Duodenal mucosa (tissue), 2 donors: ENCODE measurements around the gene DMXL2.

Source experiments
- H3K27ac ChIP-seq: one replicate; pipeline ENCODE4 v1.7.0; 2013; ENCODE audit warnings: low read depth, low read length
- H3K27me3 ChIP-seq, 2 donors: one replicate each; pipeline ENCODE4 v1.7.0; 2013; ENCODE audit warnings: low read length in 2 of 2, control low read depth in 1 of 2; ENCODE audit not compliant: insufficient read depth in 2 of 2, control insufficient read depth in 1 of 2
- H3K36me3 ChIP-seq, 2 donors: one replicate each; pipeline ENCODE4 v1.7.0; 2013; ENCODE audit warnings: low read length in 2 of 2, control low read depth in 1 of 2; ENCODE audit not compliant: insufficient read depth in 2 of 2, control insufficient read depth in 1 of 2
- H3K4me1 ChIP-seq, 2 donors: one replicate each; pipeline ENCODE4 v1.7.0; 2013; ENCODE audit warnings: low read length in 2 of 2, control low read depth in 1 of 2; ENCODE audit not compliant: insufficient read depth in 2 of 2, control insufficient read depth in 1 of 2
- H3K4me3 ChIP-seq, 2 donors: one replicate each; pipeline ENCODE4 v1.7.0; 2013; ENCODE audit warnings: low read length in 2 of 2, low read depth in 1 of 2
- H3K9ac ChIP-seq, 2 donors: one replicate each; pipeline ENCODE4 v1.7.0; 2013; ENCODE audit warnings: low read length in 2 of 2, low read depth in 1 of 2
- H3K9me3 ChIP-seq, 2 donors: one replicate each; pipeline ENCODE4 v1.7.0; 2013; ENCODE audit warnings: low read length in 2 of 2, control low read depth in 1 of 2; ENCODE audit not compliant: control insufficient read depth in 1 of 2

The DMXL2 gene

DNA sequence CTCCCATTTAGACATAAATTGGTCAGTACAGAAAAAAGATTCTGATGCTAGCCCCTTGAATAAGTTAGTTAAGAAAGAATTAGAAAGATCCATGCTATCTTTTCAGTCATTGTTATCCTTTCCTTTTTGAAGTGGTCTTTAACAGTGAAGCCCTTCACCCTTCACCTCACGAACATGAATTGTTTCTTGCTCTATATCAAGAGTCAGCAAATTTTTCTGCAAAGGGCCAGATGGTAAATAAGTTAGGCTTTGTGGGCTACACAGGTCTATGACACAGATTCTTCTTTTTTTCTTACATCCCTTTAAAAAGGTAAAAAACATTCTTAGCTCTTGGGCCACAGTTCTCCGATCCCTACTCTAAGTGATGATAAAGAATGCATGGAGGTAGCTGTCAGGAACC lies 74.9 kb downstream of the DMXL2 start:
- Histone ChIP-seq H3K4me3 (no peak overlapping the region), H3K9me3 (no peaks in the 10 kb centered on the region), H3K36me3 (no peaks in the 10 kb centered on the region), H3K27ac (no peak overlapping the region), H3K4me1 (no peaks in the 10 kb centered on the region), H3K9ac (no peak overlapping the region), H3K27me3 (no peaks in the 10 kb centered on the region)

DNA sequence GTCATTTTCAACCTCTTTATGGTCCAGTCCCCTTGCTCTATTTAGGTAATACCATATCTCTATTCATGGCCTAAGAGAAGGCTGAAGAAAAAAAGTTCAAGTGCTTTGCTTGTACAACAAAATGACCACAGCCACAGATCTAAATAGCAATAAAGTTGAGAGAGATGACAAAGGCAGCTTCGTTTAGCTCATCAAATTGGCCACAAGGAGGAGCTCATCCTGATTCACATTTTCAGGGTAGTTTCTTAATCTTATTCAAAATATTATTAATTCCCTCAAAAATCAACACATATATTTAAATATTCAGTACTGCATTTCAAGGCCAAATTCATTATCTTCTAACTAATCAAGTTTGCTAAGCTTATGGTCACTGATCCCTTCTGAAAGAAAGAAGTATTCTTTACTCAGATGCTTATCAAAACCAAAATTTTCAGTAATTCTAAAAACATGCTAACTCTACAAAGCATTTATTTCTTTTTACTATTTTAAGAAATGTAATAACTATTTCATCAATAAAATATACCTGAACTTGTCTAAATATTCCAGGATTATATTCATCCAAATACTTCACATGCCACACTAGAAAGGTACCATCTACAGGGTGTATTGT lies 85.5 kb downstream of the DMXL2 start:
- Histone ChIP-seq H3K4me3 (no peak overlapping the region), H3K9ac (no peak overlapping the region), H3K9me3 (no peaks in the 10 kb centered on the region), H3K27ac (no peak overlapping the region), H3K27me3 (no peaks in the 10 kb centered on the region), H3K4me1 (no peaks in the 10 kb centered on the region), H3K36me3 (peaks cover 4 to 10% of the 10 kb centered on the region in 2 donors)

DNA sequence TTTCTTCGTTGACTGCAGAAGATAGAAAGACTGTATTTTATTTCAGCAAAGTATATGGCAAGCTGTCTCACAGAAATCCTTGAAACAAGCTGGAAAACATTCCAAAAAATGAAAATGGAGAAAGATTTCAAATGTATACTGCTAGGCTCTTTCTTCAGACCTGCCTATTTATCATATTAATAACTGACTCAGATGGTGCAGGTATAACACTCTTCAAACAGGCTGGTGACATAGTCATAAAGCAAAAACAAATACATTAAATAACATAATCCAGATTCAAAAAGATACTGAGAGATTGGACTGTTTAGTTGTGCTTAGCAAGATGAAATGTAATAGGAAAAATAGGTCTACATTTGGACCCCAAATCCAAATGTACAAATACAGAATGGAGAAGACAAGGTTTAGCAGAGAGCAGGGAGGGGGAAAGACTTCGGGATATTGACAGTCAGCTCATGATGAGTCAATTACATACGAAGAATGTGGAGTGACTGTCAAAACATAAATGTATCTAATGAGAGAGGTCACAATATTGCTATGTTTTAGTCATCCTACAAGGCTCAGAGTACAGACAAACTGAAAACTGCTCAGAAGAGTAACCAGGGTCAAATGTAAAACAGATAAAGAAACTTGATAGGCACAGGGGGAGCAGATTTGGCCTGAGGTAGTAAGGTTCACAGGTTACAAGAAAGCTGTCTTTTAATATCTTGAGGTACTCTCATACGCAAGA lies 88.7 kb downstream of the DMXL2 start:
- Histone ChIP-seq H3K9ac (no peak overlapping the region), H3K27me3 (no peaks in the 10 kb centered on the region), H3K36me3 (peaks cover 4 to 19% of the 10 kb centered on the region in 2 donors), H3K9me3 (no peaks in the 10 kb centered on the region), H3K27ac (no peak overlapping the region), H3K4me3 (no peak overlapping the region), H3K4me1 (no peaks in the 10 kb centered on the region)

DNA sequence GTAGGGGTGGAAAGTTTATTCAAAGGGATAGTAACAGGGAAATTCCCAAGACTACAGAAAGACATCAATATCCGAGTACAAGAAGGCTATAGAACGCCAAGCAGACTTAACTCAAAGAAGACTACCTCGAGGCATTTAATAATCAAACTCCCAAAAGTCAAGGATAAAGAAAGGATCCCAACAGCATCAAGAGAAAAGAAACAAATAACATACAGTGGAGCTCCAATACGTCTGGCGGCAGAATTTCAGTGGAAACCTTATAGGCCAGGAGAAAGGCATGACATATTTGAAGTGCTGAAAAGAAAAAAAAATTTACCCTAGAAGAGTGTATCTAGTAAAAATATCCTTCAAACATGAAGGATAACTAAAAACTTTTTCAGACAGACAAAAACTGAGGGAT lies 95.6 kb downstream of the DMXL2 start:
- Histone ChIP-seq H3K27ac (no peak overlapping the region), H3K4me3 (no peak overlapping the region)

DNA sequence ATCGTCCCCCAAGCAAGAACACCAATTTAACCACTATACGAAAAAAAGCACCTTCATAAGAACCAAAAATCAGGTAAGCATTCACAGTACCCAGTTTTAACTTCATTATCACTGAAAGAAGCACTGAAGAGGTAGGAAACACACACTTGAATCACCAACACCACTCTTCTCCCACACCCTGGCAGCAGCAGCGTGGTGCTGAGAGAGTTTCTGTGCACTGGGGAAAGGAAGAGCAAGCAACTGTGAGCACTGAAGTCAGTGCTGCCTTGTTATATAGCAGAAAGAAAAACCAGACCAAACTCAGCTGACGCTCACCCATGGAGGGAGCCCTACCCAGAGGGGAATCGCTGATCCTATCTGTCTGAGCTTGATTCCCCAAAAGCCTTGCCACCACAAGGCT lies 98.2 kb downstream of the DMXL2 start:
- H3K36me3 ChIP-seq, result peaks cover 0 to 7% of the 10 kb centered on the region in 2 donors
- H3K9ac ChIP-seq, result no peak overlapping the region
- H3K4me3 ChIP-seq, result no peak overlapping the region
- H3K4me1 ChIP-seq, result no peaks in the 10 kb centered on the region
- H3K27ac ChIP-seq, result no peak overlapping the region
- no peaks in the 10 kb centered on the region for H3K27me3 ChIP-seq
- H3K9me3 ChIP-seq, result peaks cover 0 to 2% of the 10 kb centered on the region in 2 donors

More for the DNA sequence above, 95.6 kb downstream of the DMXL2 start:
- Histone ChIP-seq H3K27me3 (no peaks in the 10 kb centered on the region), H3K4me1 (no peaks in the 10 kb centered on the region), H3K36me3 (peaks cover 0 to 15% of the 10 kb centered on the region in 2 donors), H3K9ac (no peak overlapping the region), H3K9me3 (peaks cover 0 to 2% of the 10 kb centered on the region in 2 donors)

DNA sequence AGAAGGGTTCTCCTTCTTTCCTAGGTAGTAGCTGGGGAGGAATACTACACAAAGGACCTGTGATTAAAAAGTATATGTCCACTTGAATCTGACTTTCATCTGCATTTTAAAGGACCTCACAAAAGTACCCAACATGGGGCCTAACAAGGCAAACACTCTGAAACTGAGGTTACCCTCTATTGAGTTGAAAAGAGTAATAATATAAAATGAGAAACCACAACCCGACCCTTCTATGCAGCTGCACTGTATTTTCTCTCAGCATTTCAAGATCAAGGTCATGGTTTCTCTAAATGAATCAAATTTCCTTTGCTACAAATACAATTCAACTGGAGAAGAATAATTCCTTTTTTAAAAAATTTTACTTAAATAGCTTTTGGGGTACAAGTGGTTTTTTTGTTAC lies 106.3 kb downstream of the DMXL2 start:
- H3K9ac ChIP-seq, result no peak overlapping the region
- H3K36me3 ChIP-seq, result peaks cover 0 to 16% of the 10 kb centered on the region in 2 donors
- H3K9me3 ChIP-seq, result no peaks in the 10 kb centered on the region
- no peak overlapping the region for H3K4me3 ChIP-seq
- no peak overlapping the region for H3K27ac ChIP-seq
- no peaks in the 10 kb centered on the region for H3K4me1 ChIP-seq
- H3K27me3 ChIP-seq, result no peaks in the 10 kb centered on the region

DNA sequence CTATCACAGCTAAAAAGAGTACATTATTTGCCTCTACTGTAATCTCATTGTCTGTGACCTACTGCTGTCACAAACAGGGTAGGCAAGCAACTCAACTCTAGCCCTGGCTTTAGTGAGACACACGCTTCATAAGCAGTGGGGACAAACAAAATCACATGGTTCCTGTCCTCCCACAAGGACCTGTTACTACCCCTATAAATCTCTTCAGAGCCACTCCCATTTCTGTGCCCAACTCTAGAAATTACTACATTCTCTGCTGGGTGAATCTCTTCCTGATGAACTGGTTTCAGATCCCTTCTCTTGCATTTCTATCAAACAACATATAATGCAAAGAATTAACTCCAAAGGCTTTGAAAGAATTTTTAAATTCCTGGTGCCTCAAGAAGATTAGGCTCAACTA lies 117.3 kb downstream of the DMXL2 start:
- Histone ChIP-seq H3K27me3 (no peaks in the 10 kb centered on the region), H3K9me3 (no peaks in the 10 kb centered on the region), H3K9ac (no peak overlapping the region), H3K4me1 (no peaks in the 10 kb centered on the region), H3K36me3 (peaks cover 0 to 6% of the 10 kb centered on the region in 2 donors), H3K27ac (no peak overlapping the region), H3K4me3 (no peak overlapping the region)

DNA sequence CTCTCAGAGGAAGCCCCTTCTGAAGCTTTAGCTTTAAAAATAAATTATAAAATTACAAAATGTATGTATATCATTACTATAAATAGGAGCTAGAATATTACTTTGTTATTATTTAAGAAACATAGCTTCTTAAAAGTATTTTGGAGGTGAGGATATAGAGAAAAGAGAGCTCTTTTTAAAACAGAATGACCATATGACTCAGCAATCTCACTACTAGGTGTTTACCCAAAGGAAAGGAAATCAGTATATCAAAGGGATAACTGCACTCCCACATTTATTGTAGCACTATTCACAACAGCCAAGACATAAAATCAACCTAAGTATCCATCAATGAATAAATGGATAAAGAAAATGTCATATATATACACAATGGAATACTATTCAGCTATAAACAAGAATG lies 119.6 kb downstream of the DMXL2 start:
- H3K36me3 ChIP-seq, result peaks cover 0 to 13% of the 10 kb centered on the region in 2 donors
- no peaks in the 10 kb centered on the region for H3K4me1 ChIP-seq
- no peak overlapping the region for H3K9ac ChIP-seq
- H3K27me3 ChIP-seq, result no peaks in the 10 kb centered on the region
- H3K9me3 ChIP-seq, result no peaks in the 10 kb centered on the region
- no peak overlapping the region for H3K4me3 ChIP-seq
- no peak overlapping the region for H3K27ac ChIP-seq

DNA sequence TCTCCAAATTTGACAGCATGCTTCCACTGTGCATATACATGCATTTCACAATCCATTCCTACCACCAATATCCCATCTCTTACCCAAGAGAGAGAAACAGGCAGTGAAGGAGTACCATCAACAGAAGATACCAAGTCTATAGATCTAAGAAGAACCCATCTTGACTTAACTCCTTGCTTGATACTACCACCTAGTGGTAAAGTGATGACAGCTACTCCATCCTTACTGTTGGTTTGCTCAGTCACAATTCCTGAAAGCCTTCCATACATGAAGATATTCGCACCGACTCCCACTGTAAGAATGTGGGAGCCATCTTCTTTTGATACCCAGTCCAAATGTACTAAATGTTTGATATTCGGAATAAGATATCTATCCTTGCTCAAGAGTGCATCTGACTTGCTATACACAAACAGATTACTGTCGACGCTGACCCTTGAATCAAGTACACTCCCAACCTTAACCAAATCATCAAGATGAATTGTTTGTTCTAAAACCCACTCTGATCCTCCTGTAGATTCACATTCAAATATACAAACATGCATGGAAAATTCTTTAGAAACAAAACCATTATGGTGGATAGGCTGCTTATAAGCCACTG lies 123.1 kb downstream of the DMXL2 start:
- Histone ChIP-seq H3K36me3 (peaks cover 0 to 17% of the 10 kb centered on the region in 2 donors), H3K4me1 (no peaks in the 10 kb centered on the region), H3K27ac (no peak overlapping the region), H3K27me3 (no peaks in the 10 kb centered on the region), H3K9me3 (no peaks in the 10 kb centered on the region), H3K4me3 (no peak overlapping the region), H3K9ac (no peak overlapping the region)

DNA sequence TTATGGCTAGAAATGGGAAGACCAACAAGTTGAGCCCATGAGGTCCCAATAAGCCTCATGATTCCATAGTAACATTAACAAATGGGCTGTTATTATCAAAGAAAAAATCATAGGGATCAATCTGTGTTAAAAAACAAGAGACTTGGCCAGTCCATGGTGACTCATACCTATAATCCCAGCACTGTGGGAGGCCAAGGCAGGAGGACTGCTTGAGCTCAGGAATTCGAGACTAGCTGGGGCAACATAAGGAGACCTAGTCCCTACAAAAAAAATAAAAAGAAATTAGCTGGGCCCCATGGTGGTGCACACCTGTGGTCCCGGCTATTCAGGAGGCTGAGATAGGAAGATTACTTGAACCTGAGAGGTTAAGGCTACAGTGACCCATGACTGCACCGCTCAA lies 124.8 kb downstream of the DMXL2 start:
- H3K27me3 ChIP-seq, result no peaks in the 10 kb centered on the region
- no peak overlapping the region for H3K4me3 ChIP-seq
- H3K27ac ChIP-seq, result no peak overlapping the region
- no peak overlapping the region for H3K9ac ChIP-seq
- peaks cover 0 to 4% of the 10 kb centered on the region in 2 donors for H3K4me1 ChIP-seq
- no peaks in the 10 kb centered on the region for H3K9me3 ChIP-seq
- H3K36me3 ChIP-seq, result peaks cover 0 to 17% of the 10 kb centered on the region in 2 donors
